GM18499 (cell line): ENCODE measurements around the gene TCN2.
"Not testable (repeated sequence)": the region's sequence is repeated elsewhere in the genome, so short reads cannot be mapped to it uniquely, and the experiment has no call there.

Source experiments
- ATAC-seq: cut with Tn5 transposase; IDR thresholded peaks from one replicate; pipeline ENCODE4 v1.9.1; 2021; ENCODE audit warnings: moderate number of reproducible peaks; ENCODE audit not compliant: insufficient read depth, unreplicated experiment

TCN2 gene

DNA sequence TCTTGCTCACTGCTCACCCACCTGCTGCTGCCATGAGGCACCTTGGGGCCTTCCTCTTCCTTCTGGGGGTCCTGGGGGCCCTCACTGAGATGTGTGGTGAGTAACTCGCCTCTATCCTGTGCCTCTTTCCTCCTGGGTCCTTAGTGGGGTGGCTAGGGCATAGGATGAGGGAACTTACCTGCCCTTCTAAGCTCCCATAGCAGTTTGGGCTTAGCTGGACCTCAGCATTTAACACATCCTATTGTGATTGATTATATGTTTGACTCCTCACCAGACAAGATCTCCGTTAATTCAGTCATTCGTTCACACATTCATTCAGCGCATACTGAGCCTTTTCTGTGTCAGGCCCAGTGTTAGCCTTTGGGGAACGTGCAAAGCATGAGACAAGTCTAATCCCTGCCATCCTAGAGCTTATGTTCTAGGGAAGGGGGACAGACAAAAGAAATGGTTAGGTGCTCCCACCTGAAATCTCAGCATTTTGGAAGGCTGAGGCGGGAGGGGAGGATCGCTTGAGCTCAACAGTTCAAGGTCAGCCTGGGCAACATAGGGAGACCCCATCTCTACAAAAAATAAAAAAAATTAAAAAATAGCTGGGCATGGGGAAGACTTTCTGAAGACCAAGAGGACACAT lies 441 bp downstream of the TCN2 start:
- ATAC-seq = no peak

DNA sequence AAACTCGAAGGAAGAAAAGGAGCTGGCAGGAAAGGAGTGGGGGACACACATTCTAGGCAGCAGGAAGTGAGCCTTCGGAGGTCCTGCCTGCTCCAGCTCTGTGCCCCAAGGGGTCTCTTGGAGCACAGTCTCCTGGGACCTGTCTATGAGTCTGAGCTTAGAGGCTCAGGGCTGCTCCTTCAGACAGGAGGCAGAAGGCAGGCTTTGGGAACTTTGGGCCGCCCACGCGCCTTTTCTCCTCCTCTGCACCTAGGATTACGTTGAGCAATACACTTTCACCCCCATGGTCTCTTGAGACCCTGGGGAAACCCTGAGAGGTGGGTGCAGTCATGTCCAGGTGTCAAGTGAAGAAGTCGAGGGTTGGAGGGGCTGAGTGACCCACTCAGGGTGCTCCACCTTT lies 965 bp downstream of the TCN2 start:
- ATAC-seq = no peak

DNA sequence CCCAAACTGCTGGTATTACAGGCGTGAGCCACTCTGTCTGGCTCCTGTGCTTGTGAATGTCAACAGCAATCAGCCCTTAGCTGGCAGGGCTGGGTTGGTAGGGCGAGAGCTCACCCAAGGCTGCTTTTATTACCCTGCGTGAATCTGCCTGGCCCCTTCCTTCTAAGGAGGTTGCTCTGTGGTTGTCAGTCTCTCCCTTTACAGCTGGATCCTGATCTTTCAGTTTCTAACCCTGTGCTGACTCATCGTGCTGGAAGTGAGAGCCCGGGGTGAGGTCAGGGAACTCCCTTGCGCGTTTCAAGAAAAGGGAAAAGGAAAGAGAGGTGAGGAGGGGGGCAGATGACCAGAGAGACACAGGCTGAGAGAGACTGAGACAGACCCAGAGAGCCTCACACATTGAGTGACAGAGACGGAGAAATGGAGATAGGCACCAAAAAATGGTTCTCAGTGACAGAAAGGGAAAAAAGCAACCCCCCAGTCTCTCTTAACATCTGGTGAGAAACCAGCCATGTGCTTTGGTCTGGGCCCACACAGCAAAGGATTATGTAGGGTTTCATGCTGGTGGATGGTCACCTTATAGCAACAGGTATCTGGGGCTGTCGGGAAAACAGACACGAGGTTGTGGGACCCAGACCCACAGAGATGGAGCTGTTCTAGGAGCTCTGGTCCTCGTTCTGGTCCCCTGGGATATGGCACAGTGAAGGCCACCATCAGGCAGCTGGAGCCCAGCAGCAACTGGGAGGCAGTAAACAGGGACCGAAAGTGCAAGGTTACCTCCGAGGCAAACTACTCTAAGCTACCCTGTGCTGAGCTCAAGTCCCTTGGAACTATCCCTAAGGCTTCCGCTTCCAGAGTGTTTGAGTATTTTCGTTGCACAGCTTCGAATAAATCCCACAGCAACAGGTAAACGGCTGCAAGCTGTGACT lies 2.5 kb downstream of the TCN2 start:
- no peak for ATAC-seq

DNA sequence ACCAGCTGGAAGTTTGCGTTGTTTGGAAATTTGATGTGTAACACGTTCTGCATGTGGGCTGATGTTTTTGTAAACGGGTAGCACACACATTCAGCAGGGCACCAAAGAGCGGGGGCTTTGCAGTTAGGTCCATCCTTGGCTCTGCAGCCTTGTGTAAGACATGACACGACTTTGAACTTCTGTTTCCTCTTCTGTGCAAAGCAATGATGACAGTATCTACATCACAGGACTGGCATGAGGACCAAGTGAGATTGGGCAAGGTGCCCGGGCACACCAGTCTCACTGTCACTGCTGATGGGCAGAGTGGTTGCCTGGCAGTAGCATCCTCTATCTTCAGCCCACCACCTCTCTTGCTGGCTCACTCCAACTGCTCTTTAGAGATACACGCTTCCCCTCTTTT lies 3.3 kb downstream of the TCN2 start:
- no peak for ATAC-seq

DNA sequence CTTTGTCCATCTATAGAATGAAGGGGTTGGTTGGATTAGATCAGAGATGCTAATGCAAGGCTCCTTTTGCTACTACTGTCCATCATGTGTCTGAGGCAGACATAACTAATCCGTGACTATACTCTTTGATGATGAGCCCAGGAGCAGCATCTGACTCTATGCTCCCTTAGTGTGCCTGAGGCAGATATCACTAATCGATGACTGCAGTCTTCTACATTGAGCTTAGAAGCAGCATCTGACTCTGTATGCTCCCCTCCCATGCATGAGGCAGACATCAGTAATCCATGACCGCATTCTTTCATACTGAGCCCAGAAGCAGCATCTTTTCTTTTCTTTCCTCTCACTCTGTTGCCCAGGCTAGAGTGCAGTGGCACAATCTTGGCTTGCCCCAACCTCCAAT lies 4.2 kb downstream of the TCN2 start:
- ATAC-seq = no peak

DNA sequence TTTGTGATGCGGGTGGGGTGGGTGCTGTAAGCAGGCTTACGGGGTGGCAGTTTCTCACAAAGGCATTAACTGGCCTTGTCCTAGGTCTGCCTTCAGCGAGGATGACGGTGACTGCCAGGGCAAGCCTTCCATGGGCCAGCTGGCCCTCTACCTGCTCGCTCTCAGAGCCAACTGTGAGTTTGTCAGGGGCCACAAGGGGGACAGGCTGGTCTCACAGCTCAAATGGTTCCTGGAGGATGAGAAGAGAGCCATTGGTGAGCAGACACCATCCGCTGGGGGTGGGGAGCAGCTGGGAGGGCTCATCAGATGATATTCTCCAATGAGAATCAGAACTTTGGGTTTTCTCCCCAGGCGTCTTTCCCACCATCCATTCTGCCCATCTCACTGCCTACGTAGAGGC lies 5.8 kb downstream of the TCN2 start:
- no peak for ATAC-seq

DNA sequence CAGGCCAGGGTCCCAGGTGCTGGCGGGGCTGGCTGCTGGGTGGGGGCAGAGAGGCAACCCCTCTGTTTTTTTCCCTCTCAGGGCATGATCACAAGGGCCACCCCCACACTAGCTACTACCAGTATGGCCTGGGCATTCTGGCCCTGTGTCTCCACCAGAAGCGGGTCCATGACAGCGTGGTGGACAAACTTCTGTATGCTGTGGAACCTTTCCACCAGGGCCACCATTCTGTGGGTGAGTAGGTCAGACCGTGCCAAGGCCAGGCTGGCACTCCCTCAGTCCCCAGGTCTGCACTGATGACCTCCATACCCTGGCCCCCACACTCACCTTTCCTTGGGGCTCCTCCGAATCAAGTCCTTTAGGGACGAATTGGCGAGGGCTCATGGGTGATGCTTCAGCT lies 7.3 kb downstream of the TCN2 start:
- no peak for ATAC-seq

DNA sequence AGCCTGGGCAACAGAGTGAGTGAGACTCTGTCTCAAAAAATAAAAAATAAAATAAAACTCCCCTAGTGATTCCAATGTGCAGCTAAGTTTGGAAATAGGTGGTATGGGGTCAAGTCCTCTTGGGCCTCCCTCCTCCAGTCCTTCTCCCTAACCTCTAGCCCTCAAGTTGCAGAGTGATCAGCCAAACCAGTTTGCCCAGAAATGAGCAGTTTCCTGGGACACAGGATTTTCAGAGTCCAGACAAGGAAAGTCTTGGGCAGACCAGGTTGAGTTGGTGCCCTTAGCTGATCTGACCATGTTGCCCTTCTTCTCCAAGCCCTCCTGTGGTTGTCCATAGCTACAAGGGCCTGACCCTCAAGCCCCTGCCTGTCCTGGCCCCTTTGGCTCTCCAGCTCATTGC lies 7.9 kb downstream of the TCN2 start:
- no peak for ATAC-seq

DNA sequence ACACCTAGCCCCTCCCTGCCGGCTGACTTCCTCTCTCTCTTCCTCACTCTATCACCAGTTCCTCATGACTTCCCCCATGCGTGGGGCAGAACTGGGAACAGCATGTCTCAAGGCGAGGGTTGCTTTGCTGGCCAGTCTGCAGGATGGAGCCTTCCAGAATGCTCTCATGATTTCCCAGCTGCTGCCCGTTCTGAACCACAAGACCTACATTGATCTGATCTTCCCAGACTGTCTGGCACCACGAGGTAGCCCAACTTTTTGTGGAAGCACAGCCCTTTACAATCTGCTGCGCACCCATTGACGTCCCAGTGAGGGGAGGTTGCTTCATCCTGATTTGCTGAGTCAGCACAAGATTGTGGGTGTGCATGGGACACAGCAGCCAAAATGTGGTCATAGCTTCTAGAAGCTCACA lies 8.6 kb downstream of the TCN2 start:
- no peak for ATAC-seq

DNA sequence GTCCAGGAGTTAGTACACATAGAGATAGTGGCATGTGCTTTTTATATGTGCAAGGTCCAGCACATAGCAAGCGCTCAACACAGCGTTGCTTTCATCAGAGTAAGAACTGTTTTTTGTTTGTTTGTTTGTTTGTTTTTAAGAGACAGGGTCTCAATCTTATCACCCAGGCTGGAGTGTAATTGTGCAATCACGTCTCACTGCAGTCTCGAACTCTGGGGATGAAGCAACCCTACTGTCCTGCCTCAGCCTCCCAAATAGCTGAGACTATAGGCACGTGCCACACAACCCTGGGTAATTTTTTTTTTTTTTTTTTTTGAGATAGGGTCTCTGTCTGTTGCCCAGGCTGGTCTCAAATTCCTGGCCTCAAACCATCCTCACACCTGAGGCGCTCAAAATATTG lies 10.8 kb downstream of the TCN2 start:
- ATAC-seq = no peak

DNA sequence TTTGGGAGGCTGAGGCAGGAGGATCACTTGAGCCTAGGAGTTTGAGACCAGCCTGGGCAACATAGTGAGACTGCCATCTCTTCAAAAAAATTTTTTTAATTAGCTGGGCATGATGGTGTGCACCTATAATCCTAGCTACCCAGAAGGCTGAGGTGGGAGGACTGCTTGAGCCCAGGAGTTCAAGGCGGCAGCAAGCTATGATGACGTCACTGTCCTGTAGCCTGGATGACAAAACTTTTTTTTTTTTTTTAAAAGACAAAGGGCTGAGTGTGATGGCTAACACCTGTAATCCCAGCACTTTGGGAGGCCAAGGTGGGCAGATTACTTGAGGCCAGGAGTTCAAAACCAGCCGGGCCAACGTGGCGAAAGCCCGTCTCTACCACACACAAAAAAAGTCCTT lies 12.9 kb downstream of the TCN2 start:
- not testable (repeated sequence) for ATAC-seq

DNA sequence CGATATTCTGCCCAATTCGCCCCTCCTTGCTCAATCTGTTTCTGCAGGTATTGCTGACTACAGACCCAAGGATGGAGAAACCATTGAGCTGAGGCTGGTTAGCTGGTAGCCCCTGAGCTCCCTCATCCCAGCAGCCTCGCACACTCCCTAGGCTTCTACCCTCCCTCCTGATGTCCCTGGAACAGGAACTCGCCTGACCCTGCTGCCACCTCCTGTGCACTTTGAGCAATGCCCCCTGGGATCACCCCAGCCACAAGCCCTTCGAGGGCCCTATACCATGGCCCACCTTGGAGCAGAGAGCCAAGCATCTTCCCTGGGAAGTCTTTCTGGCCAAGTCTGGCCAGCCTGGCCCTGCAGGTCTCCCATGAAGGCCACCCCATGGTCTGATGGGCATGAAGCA lies 19.4 kb downstream of the TCN2 start:
- ATAC-seq = no peak

DNA sequence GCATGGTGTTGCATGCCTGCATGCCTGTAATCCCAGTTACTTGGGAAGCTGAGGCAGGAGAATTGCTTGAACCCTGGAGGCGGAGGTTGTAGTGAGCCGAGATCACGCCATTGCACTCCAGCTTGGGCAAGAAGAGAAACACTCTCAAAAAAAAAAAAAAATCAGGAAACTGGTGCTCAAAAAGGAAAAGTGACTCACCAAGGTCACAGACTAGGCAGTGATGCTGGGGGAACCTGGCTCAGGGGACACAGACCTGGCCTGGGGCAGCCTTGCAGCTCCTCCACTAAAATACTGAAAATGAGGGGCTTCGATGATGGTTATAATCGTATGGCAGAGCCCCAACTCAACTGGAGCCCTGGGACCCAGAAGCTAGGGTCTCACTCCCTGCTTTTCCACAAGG lies 20.5 kb downstream of the TCN2 start:
- no peak for ATAC-seq

DNA sequence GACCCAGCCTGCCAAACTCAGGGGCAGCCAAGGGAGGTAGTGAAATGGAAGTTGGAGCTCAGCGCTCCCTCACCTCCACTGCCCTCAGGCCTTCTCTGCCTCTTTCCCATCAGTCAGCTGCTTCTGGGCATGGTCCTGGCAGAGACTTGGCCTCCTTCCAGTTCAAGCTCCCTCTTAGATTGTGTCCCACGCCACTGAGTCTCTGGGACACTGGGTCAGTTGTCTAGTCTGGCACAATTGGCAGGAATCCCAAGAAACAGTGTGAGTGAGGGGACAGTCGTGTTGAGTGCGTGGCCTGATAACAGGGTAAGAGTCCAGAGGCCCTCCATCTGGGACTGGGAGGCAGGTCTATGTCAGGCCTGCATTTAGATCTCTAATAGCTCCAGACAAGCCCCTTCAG lies 21.5 kb downstream of the TCN2 start:
- no peak for ATAC-seq

DNA sequence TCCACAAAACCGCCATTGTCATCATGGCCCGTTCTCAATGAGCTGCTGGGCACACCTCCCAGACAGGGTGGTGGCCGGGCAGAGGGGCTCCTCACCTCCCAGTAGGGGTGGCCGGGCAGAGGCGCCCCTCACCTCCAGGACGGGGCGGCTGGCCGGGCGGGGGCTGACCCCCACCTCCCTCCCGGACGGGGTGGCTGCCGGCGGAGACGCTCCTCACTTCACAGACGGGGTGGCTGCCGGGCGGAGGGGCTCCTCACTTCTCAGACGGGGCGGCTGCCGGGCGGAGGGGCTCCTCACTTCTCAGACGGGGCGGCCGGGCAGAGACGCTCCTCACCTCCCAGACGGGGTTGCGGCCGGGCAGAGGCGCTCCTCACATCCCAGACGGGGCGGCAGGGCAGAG lies 24.5 kb downstream of the TCN2 start:
- not testable (repeated sequence) for ATAC-seq

DNA sequence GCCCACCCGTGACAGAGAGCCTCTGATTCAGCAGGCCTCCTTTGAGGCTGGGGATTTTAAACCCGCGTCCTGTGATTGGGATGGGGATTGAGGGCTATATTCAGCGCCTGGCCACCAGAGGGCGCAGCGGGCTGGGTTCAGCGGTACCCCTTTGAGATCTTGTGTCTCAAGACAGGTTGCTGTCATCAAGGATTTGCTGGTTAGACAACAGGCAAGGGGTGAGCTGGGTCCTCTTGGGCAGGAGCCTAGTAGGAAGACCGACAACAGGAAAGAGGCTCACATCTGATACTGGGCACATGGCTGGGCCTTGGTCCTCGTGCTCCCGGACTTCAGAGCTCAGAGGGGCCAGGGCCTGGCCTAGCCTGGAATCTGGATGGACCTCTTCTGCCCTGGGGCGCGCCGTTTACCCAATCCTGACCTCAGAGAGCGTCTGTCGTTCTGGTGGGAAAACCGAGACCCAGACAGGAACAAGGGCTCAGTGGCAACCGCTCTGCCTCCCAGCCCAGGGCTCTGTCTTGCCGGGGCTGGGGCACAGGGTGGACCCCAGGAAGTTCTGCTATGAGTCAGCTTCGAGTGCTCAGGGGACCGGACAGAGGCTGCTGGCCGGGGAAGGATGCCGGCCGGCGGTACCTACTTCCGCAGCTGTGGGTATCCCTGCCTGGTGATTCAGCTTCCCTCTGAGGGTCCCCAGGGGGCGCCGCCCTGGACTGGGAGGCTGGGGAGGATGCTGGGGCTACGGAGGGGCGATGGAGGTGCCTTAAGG lies 27.7 kb downstream of the TCN2 start:
- ATAC-seq = no peak

DNA sequence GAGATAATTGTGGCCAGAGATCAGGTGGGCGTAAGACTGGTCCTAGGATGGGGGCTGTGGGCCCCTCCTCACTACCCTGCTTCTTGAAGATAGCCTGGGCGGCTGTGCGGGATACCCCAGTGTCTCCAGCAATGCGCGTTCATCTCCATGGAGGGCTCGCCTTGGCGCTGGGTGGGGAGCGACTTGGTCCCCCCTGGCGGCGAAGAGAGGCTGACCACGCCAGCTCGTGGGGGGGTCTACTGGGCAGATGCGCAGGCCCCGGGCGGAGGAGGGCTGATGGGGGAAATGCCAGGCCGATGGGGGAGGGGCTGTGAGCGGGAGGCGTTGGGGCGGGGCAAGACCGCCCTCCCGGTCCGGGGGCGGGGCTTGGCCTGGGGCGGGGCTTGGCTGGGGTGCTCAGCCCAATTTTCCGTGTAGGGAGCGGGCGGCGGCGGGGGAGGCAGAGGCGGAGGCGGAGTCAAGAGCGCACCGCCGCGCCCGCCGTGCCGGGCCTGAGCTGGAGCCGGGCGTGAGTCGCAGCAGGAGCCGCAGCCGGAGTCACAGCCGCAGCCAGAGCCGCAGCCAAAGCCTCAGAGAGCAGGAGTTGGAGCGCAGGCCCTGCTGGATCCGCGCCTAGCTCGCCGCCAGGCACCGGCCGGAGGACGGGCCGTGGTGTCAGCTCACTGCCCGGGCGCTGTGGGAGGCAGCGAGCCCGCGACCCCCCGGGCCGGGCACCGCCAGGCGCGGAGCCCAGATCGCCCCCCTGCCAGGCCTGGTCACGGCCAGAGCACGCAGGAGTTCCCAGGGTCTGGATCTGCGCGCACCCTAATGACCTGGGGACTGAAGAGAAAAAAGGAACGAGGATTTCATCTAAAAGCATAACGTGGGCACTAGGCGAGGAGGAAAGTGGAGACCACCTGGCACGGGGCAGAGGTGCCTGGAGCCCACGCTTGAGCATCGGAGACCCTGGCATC lies 28.6 kb downstream of the TCN2 start, which contains the start of gene SLC35E4:
TSS of gene SLC35E4 (plus strand) at position 509 of the 953 bp plus-strand sequence. CDS start 670 bp downstream, outside the sequence.
- no peak for ATAC-seq

DNA sequence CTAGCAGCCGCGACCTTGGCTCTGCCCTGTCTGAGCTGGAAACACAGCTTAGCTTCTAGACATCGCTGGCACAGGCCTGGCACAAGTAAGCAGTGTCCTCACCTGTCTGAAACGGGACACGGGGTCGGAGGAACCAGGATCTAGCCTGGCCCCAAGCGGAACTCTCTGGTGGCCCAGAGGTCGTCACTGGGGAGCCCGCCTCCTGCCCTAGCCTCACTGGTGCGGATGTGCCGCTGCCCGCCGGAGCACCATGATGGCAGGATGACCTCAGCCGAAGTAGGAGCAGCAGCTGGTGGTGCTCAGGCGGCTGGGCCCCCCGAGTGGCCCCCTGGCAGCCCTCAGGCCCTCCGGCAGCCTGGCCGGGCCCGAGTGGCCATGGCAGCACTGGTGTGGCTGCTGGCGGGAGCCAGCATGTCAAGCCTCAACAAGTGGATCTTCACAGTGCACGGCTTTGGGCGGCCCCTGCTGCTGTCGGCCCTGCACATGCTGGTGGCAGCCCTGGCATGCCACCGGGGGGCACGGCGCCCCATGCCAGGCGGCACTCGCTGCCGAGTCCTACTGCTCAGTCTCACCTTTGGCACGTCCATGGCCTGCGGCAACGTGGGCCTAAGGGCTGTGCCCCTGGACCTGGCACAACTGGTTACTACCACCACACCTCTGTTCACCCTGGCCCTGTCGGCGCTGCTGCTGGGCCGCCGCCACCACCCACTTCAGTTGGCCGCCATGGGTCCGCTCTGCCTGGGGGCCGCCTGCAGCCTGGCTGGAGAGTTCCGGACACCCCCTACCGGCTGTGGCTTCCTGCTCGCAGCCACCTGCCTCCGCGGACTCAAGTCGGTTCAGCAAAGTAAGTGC lies 29.5 kb downstream of the TCN2 start:
- no peak for ATAC-seq

DNA sequence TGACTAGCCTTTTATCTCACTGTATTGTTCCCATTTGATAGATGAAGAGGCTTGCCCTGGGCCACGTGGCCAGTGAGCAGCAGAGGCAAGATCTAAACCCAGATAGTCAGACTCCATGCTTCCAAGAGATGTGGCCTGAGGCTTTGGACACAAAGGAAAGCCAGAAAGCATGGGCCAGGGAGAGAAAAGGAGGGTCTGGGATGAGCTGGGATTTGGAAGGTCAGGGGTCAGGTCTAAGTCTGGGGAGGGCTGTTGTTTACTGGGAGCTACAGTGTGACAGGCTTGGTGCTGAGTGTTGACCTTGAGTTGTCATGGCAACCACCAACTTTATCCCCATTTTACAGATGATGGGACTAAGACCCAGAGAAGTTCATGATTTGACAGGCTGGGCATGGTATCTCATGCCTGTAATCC lies 30.7 kb downstream of the TCN2 start:
- ATAC-seq = no peak
